MG63 (cell line): Measurements from ENCODE around the gene PNPLA2. TPM values are rescaled to one million over a fixed set of nuclear protein-coding genes. Genes with fewer than 3 reads are reported as not detected.
A peak's percentile ranks its signal among the peaks of the same experiment; 100 is the strongest.

Source experiments
- DNase-seq: peaks from one replicate; pipeline ENCODE4 v3.0.0-alpha.2; 2020
- H3K27me3 ChIP-seq: fragments of 250-450 bp; sonication (Bioruptor Pico); 2 replicates; pipeline ENCODE4 v1.5.1; 2020; ENCODE audit warnings: mild to moderate bottlenecking, moderate library complexity
- H3K36me3 ChIP-seq: fragments of 250-450 bp; sonication (Bioruptor Pico); 2 replicates; pipeline ENCODE4 v1.5.1; 2020; ENCODE audit warnings: mild to moderate bottlenecking, moderate library complexity
- H3K4me3 ChIP-seq: fragments of 250-450 bp; sonication (Bioruptor Pico); 2 replicates; pipeline ENCODE4 v1.5.1; 2020; ENCODE audit warnings: mild to moderate bottlenecking, moderate library complexity
- H3K9me3 ChIP-seq: fragments of 250-450 bp; sonication (Bioruptor Pico); 2 replicates; pipeline ENCODE4 v1.5.1; 2020; ENCODE audit warnings: mild to moderate bottlenecking, moderate library complexity
- total RNA-seq: library from RNA; depleted of rRNA; stranded (reverse); fragments of >200 nt; shearing (Covaris generic); gene quantifications from 2 replicates; pipeline ENCODE4 v1.2.3, GENCODE V29; 2014; ENCODE audit warnings: low replicate concordance; rRNA removed

PNPLA2 gene
- 4.2 and 12.4 TPM in 2 replicates for total RNA-seq

- H3K4me3 ChIP-seq, result peak within 1 kb of the TSS; percentile 57
- peaks cover 29% of the 10 kb centered on the region for H3K36me3 ChIP-seq
- DNase-seq, result no peak
Observed at GRCh38 chr11:818396-819128, at the start of gene PNPLA2. Gene PNPLA2, plus strand, starts transcription at chr11:818914. Its CDS starts 805 bp downstream, at chr11:819719.

GRCh38 chr11:769887-770641 lies 48.6 kb upstream of the PNPLA2 start:
- Histone ChIP-seq H3K9me3 (no peaks in the 10 kb centered on the region), H3K36me3 (peaks cover 84% of the 10 kb centered on the region), H3K4me3 (no peak overlapping the region), H3K27me3 (no peaks in the 10 kb centered on the region)
- no peak for DNase-seq

More at GRCh38 chr11:818396-819128, at the start of gene PNPLA2:
- no peaks in the 10 kb centered on the region for H3K27me3 ChIP-seq
- H3K9me3 ChIP-seq, result no peaks in the 10 kb centered on the region

- Histone ChIP-seq H3K36me3 (peaks cover 79% of the 10 kb centered on the region), H3K27me3 (no peaks in the 10 kb centered on the region), H3K4me3 (no peak overlapping the region), H3K9me3 (no peaks in the 10 kb centered on the region)
- DNase-seq, result no peak
Observed at GRCh38 chr11:770642-771616, 47.8 kb upstream of the PNPLA2 start.

GRCh38 chr11:771617-772204 lies 47.0 kb upstream of the PNPLA2 start:
- H3K36me3 ChIP-seq, result peaks cover 71% of the 10 kb centered on the region
- H3K27me3 ChIP-seq, result no peaks in the 10 kb centered on the region
- no peak for DNase-seq
- H3K9me3 ChIP-seq, result no peaks in the 10 kb centered on the region
- no peak overlapping the region for H3K4me3 ChIP-seq

- Histone ChIP-seq H3K27me3 (no peaks in the 10 kb centered on the region), H3K4me3 (no peak overlapping the region), H3K9me3 (no peaks in the 10 kb centered on the region), H3K36me3 (peaks cover 63% of the 10 kb centered on the region)
- DNase-seq, result no peak
Observed at GRCh38 chr11:772429-773390, 46.0 kb upstream of the PNPLA2 start.

- no peak for DNase-seq
- Histone ChIP-seq H3K27me3 (no peaks in the 10 kb centered on the region), H3K9me3 (no peaks in the 10 kb centered on the region), H3K36me3 (peaks cover 65% of the 10 kb centered on the region), H3K4me3 (no peak overlapping the region)
Observed at GRCh38 chr11:773425-773824, 45.3 kb upstream of the PNPLA2 start.

- Histone ChIP-seq H3K4me3 (no peak overlapping the region), H3K36me3 (peaks cover 64% of the 10 kb centered on the region), H3K27me3 (no peaks in the 10 kb centered on the region), H3K9me3 (no peaks in the 10 kb centered on the region)
- no peak for DNase-seq
Observed at GRCh38 chr11:773830-774229, 44.9 kb upstream of the PNPLA2 start.

GRCh38 chr11:774873-775592 lies 43.7 kb upstream of the PNPLA2 start:
- Histone ChIP-seq H3K27me3 (no peaks in the 10 kb centered on the region), H3K9me3 (no peaks in the 10 kb centered on the region), H3K4me3 (peak overlapping the region; percentile 94), H3K36me3 (peaks cover 67% of the 10 kb centered on the region)
- peak; percentile 83 for DNase-seq

GRCh38 chr11:776263-776560 lies 42.5 kb upstream of the PNPLA2 start:
- Histone ChIP-seq H3K36me3 (peaks cover 58% of the 10 kb centered on the region), H3K27me3 (no peaks in the 10 kb centered on the region), H3K9me3 (no peaks in the 10 kb centered on the region), H3K4me3 (peak overlapping the region; percentile 94)
- no peak for DNase-seq

- Histone ChIP-seq H3K36me3 (peaks cover 53% of the 10 kb centered on the region), H3K4me3 (peak overlapping the region; percentile 94), H3K9me3 (no peaks in the 10 kb centered on the region), H3K27me3 (no peaks in the 10 kb centered on the region)
- DNase-seq, result peak; percentile 28
Observed at GRCh38 chr11:776561-777287, 42.0 kb upstream of the PNPLA2 start.

GRCh38 chr11:777288-778255 lies 41.1 kb upstream of the PNPLA2 start, which contains the start of gene GATD1:
Gene GATD1, minus strand, starts transcription at chr11:777487. Its CDS starts 25 bp downstream, at chr11:777462.
- Histone ChIP-seq H3K4me3 (peak within 1 kb of the TSS; percentile 94), H3K36me3 (peaks cover 47% of the 10 kb centered on the region), H3K27me3 (no peaks in the 10 kb centered on the region), H3K9me3 (no peaks in the 10 kb centered on the region)
- peak; percentile 91 for DNase-seq

- no peak for DNase-seq
- Histone ChIP-seq H3K4me3 (no peak overlapping the region), H3K27me3 (no peaks in the 10 kb centered on the region), H3K9me3 (no peaks in the 10 kb centered on the region), H3K36me3 (peaks cover 30% of the 10 kb centered on the region)
Observed at GRCh38 chr11:778976-779954, 39.4 kb upstream of the PNPLA2 start.
